Measurements from ENCODE around the gene AKR7A2.

Gene AKR7A2

DNA sequence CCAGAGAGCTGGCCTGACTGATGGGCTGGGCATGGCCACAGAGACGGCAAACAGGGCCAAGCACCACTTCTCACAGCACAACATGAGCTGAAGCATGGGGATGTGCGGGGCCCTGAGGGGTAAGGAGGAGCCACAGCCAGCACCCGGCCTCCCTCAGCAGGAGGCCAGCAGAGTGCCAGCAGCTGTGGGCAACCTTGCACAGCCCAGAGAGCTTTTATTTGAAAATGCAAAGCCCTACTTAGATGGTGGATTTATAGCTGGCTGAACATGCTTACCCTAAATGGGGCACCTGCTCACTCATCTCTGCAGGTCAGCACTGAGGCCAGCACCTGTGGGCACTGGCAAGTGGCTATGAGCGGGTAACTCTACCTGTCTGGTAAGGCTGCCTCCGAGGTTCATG, 44.3 kb upstream of the AKR7A2 start:
- Histone ChIP-seq H3K27me3 (ENCODE audit: insufficient read depth, poor library complexity, severe bottlenecking) (no peaks in the 10 kb centered on the region), H3K27ac (replicated peaks) (no peak overlapping the region), H3K4me3 (replicated peaks; ENCODE audit: insufficient read depth, low read length) (no peak overlapping the region)
- DNase-seq (ENCODE audit: low read depth in 1 of 2, low spot score in 1 of 2): no peak
- TF ChIP-seq POLR2AphosphoS5 (IDR thresholded peaks at IDR 0.05; ENCODE audit: low read depth) (no peak), GABPA (IDR thresholded peaks at IDR 0.05; ENCODE audit: low read depth) (no peak), CTCF (IDR thresholded peaks at IDR 0.05; ENCODE audit: insufficient read depth, low read length) (no peak), SPI1 (IDR thresholded peaks at IDR 0.05; ENCODE audit: borderline replicate concordance, low read depth) (no peak)
- TF ChIP-seq, protein P1, sequence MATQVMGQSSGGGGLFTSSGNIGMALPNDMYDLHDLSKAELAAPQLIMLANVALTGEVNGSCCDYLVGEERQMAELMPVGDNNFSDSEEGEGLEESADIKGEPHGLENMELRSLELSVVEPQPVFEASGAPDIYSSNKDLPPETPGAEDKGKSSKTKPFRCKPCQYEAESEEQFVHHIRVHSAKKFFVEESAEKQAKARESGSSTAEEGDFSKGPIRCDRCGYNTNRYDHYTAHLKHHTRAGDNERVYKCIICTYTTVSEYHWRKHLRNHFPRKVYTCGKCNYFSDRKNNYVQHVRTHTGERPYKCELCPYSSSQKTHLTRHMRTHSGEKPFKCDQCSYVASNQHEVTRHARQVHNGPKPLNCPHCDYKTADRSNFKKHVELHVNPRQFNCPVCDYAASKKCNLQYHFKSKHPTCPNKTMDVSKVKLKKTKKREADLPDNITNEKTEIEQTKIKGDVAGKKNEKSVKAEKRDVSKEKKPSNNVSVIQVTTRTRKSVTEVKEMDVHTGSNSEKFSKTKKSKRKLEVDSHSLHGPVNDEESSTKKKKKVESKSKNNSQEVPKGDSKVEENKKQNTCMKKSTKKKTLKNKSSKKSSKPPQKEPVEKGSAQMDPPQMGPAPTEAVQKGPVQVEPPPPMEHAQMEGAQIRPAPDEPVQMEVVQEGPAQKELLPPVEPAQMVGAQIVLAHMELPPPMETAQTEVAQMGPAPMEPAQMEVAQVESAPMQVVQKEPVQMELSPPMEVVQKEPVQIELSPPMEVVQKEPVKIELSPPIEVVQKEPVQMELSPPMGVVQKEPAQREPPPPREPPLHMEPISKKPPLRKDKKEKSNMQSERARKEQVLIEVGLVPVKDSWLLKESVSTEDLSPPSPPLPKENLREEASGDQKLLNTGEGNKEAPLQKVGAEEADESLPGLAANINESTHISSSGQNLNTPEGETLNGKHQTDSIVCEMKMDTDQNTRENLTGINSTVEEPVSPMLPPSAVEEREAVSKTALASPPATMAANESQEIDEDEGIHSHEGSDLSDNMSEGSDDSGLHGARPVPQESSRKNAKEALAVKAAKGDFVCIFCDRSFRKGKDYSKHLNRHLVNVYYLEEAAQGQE (IDR thresholded peaks at IDR 0.05; ENCODE audit: insufficient replicate concordance, low read depth): no peak

DNA sequence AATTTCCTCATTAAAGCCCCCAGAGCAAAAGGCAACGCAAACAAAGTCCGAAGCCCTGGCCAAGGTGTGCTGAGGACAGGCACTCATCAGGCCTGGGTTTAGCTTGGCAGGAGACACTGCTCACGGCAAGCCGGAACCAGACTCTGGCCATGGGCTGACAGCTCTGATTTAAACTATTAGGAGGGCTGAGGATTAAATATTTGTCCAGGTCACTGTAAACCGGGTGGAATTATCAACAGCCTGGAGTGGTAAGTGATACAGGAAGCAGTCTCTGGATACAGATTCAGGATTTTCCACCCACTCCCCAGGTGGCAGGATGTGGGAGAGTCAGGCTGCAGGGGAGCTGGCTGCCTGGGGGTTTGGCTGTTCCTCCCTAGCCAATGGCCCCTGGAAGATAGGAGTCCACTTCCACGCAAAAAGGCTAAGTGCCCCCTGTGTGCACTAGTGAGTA, 42.6 kb upstream of the AKR7A2 start:
- no peak for DNase-seq (ENCODE audit: low read depth in 1 of 2, low spot score in 1 of 2)
- TF ChIP-seq POLR2AphosphoS5 (IDR thresholded peaks at IDR 0.05; ENCODE audit: low read depth): no peak
- no peak for TF ChIP-seq CTCF (IDR thresholded peaks at IDR 0.05; ENCODE audit: insufficient read depth, low read length)
- TF ChIP-seq SPI1 (IDR thresholded peaks at IDR 0.05; ENCODE audit: borderline replicate concordance, low read depth): no peak
- TF ChIP-seq, protein P1 (IDR thresholded peaks at IDR 0.05; ENCODE audit: insufficient replicate concordance, low read depth): no peak
- TF ChIP-seq GABPA (IDR thresholded peaks at IDR 0.05; ENCODE audit: low read depth): no peak
- Histone ChIP-seq H3K4me3 (replicated peaks; ENCODE audit: insufficient read depth, low read length) (no peak overlapping the region), H3K27ac (replicated peaks) (no peak overlapping the region), H3K27me3 (ENCODE audit: insufficient read depth, poor library complexity, severe bottlenecking) (no peaks in the 10 kb centered on the region)

GRCh38 chr1:19353596-19353995, 41.7 kb upstream of the AKR7A2 start:
- TF ChIP-seq POLR2AphosphoS5 (IDR thresholded peaks at IDR 0.05; ENCODE audit: low read depth) (no peak), GABPA (IDR thresholded peaks at IDR 0.05; ENCODE audit: low read depth) (no peak), CTCF (IDR thresholded peaks at IDR 0.05; ENCODE audit: insufficient read depth, low read length) (no peak), SPI1 (IDR thresholded peaks at IDR 0.05; ENCODE audit: borderline replicate concordance, low read depth) (no peak)
- TF ChIP-seq, protein P1 (IDR thresholded peaks at IDR 0.05; ENCODE audit: insufficient replicate concordance, low read depth): no peak
- Histone ChIP-seq H3K27ac (replicated peaks) (no peak overlapping the region), H3K4me3 (replicated peaks; ENCODE audit: insufficient read depth, low read length) (no peak overlapping the region), H3K27me3 (ENCODE audit: insufficient read depth, poor library complexity, severe bottlenecking) (no peaks in the 10 kb centered on the region)
- no peak for DNase-seq (ENCODE audit: low read depth in 1 of 2, low spot score in 1 of 2)

Data from HL-60 (cell line).